Lower leg skin (tissue), 4 donors: ENCODE measurements around the gene ZNF740. TPM values are rescaled to one million over a fixed set of nuclear protein-coding genes. Genes with fewer than 3 reads are reported as not detected.

Source experiments
- DNase-seq, 2 donors: peaks; one replicate each; pipeline ENCODE4 v3.0.0-alpha.2; 2019; ENCODE audit warnings: low spot score in 2 of 2
- H3K4me3 ChIP-seq: fragments of 200-600 bp; sonication (generic); 2 replicates; pipeline ENCODE4 v1.5.1; 2017; ENCODE audit warnings: mild to moderate bottlenecking, low read depth; ENCODE audit not compliant: poor library complexity, severe bottlenecking
- CTCF ChIP-seq, 3 donors: fragments of 450-650 bp; IDR thresholded peaks; one replicate each; pipeline ENCODE4 v1.5.1; 2016; ENCODE audit warnings: antibody characterized with exemption in 3 of 3, mild to moderate bottlenecking in 3 of 3, moderate library complexity in 2 of 3
- POLR2A ChIP-seq, 2 donors: fragments of 450-650 bp; IDR thresholded peaks; one replicate each; pipeline ENCODE4 v1.6.1; 2016 to 2017; ENCODE audit warnings: antibody characterized with exemption in 2 of 2, mild to moderate bottlenecking in 1 of 2, moderate library complexity in 1 of 2
- WGBS, 2 donors: methylation state at CpG; one replicate each; pipeline ENCODE4 v1.1.5; 2018; 5-methylcytosine and 5-hydroxymethylcytosine counted together
- intact Hi-C: fragments of 100-400 bp; cut with DNase I; formaldehyde crosslinking; loops from one replicate; pipeline ENCODE4 v1.15.0; 2023; ENCODE audit warnings: low total_unique reads
- total RNA-seq, 4 donors: library from RNA; depleted of rRNA; stranded (reverse); fragments of >200 nt; gene quantifications; one replicate each; pipeline ENCODE4 v1.1.0, GENCODE V29; 2016

The ZNF740 gene
- total RNA-seq, 4 donors from 2014 or later: 6.1 to 12.1 (median 8.4) TPM

GRCh38 chr12:53204351-53204750 is 23.8 kb downstream of the ZNF740 start:
- TF ChIP-seq POLR2A (IDR thresholded peaks at IDR 0.05) (no peak), CTCF (IDR thresholded peaks at IDR 0.05) (no peak)
- no peak overlapping the region for H3K4me3 ChIP-seq
- no peak for DNase-seq
- intact Hi-C loops: no loop called here
- 90 to 96% methylated on average over 1 of the region's 1 CpG for WGBS, 2 donors

GRCh38 chr12:53205747-53206419 is 25.4 kb downstream of the ZNF740 start:
- H3K4me3 ChIP-seq: no peak overlapping the region
- DNase-seq: no peak
- WGBS, 2 donors: 66 to 70% methylated on average over 7 of the region's 7 CpGs
- intact Hi-C loops: no loop called here
- no peak for TF ChIP-seq CTCF (IDR thresholded peaks at IDR 0.05)
- no peak for TF ChIP-seq POLR2A (IDR thresholded peaks at IDR 0.05)

- TF ChIP-seq POLR2A (IDR thresholded peaks at IDR 0.05) (no peak), CTCF (IDR thresholded peaks at IDR 0.05) (no peak)
- no peak for DNase-seq
- WGBS, 2 donors: 42 to 46% methylated on average over 5 of the region's 5 CpGs
- intact Hi-C loops: no loop called here
- no peak within 1 kb of the TSS for H3K4me3 ChIP-seq
Measured at GRCh38 chr12:53207042-53207441, 26.5 kb downstream of the ZNF740 start, which contains the start of gene ITGB7. TSS of gene ITGB7 (minus strand) at chr12:53207251. CDS start at chr12:53200443, 6,808 bp downstream.

GRCh38 chr12:53208435-53208834 is 27.9 kb downstream of the ZNF740 start:
- H3K4me3 ChIP-seq: no peak overlapping the region
- WGBS, 2 donors: 36 to 41% methylated on average over 2 of the region's 2 CpGs
- TF ChIP-seq CTCF (IDR thresholded peaks at IDR 0.05) (no peak), POLR2A (IDR thresholded peaks at IDR 0.05) (no peak)
- intact Hi-C loops: no loop called here
- no peak for DNase-seq

- intact Hi-C loops: no loop called here
- no peak overlapping the region for H3K4me3 ChIP-seq
- no peak for DNase-seq
- WGBS, 2 donors: 58 to 65% methylated on average over 7 of the region's 7 CpGs
- TF ChIP-seq CTCF (IDR thresholded peaks at IDR 0.05) (no peak), POLR2A (IDR thresholded peaks at IDR 0.05) (no peak)
Measured at GRCh38 chr12:53208877-53209463, 28.4 kb downstream of the ZNF740 start.
